GM18508 (cell line): Measurements from ENCODE around the gene GNS.

Experiments
- ATAC-seq: cut with Tn5 transposase; IDR thresholded peaks from one replicate; pipeline ENCODE4 v1.9.1; 2021; ENCODE audit warnings: moderate number of reproducible peaks; ENCODE audit not compliant: insufficient read depth, unreplicated experiment

GNS gene

DNA sequence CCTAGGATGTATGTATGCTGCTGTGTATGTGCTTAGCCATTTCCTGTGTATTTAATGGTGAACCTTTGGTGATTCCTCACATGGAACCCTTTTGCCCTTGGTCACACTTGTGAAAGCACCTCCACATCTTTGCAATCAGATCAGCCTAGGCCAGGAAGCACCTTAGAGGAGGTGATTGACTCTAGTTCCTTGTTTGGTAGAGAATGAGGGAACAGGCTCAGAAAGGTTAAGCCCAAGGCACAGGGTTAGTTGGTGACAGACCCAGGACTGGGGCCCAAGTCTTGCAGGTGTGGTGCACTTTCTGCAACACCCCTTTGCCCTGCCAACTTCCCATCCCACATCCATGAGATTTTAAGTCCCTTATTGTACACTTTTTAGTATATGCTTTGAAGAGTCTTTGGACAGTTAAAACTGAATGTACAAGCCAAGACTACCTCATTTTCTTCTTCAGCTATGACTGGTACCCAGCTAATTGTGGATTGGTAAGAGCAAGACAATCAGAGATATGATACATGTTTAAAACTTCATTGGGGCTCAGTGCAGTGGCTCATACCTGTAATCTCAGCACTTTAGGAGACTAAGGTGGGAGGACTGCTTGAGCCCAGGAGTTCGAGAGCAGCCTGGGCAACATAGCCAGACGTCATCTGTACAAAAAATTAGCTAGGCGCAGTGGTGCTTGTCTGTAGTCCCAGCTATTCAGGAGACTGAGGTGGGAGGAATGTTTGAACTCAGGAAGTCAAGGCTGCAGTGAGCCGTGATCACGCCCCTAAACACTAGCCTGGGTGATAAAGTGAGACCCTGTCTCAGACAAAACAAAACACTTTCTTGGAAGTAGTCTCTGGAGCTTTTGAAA is 77.8 kb downstream of the GNS start:
- no peak for ATAC-seq

GRCh38 chr12:64680235-64680634 is 79.0 kb downstream of the GNS start:
- no peak for ATAC-seq

DNA sequence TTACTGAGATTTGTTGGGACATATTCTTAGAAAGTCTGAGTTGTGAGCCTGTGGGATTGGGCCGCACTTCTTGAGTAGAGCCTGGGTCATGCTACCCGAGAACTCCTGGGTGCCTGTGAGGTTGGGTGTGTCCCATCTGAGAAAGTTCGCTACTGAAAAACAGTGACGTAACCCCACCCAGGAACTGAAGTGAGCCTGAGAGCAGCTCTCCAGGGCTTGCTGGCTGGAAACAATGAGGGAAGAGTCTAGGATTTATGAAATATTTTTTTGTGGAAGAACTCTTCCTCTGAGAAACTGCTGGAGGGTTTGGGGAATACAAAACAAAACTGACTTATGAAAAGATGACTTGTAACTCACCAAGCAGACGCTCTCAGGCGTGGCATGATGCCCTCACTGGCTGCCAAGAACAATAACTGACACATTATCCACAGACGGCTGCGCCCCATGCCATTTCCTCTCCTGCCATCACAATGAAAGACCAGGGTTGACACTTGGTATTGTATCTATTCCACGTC is 79.7 kb downstream of the GNS start:
- no peak for ATAC-seq

DNA sequence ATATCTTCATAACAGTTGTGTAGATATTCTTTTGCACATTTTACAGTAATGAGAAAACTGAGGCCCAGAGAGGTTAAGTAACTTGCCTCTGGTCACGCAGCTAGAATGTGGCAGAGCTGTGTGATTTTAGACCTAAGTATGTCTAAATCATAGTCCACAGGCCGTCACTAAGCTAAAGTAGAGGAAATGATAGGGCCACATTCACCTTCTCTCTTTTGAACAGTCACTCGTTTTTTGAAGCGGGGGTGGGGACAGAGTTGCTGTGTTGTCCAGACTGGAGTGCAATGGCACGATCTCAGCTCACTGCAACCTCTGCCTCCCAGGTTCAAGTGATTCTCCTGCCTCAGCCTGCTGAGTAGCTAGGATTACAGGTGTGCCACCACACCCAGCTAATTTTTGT is 80.4 kb downstream of the GNS start:
- no peak for ATAC-seq

GRCh38 chr12:64678248-64678647 is 81.0 kb downstream of the GNS start:
- no peak for ATAC-seq

GRCh38 chr12:64675795-64676194 is 83.4 kb downstream of the GNS start:
- ATAC-seq: no peak

DNA sequence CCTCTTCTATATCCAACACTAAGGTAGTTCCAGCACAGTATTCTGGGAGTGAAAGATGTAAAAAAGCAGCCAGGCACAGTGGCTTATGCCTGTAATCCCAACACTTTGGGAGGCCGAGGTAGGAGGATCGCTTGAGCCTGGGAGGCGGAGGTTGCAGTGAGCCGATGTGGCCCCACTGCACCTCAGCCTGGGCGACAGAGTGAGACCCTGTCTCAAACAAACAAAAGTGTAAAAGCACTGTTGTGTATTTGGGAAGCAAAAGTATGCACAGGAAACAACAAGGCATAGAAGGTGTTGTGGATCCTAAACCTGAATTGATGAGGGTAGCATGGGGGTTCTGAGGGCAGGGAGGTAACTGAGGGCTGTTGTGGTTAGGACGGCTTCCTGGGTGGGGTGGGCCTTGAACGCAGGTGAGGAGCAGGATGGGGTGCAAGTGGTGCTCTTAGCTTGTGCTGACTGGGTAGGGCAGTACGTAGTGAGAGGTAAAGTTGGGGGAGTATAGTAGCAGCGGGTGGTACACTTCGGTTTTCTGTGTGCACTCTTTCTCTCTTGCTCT is 84.8 kb downstream of the GNS start:
- no peak for ATAC-seq

GRCh38 chr12:64673490-64674169 is 85.6 kb downstream of the GNS start:
- ATAC-seq: no peak

DNA sequence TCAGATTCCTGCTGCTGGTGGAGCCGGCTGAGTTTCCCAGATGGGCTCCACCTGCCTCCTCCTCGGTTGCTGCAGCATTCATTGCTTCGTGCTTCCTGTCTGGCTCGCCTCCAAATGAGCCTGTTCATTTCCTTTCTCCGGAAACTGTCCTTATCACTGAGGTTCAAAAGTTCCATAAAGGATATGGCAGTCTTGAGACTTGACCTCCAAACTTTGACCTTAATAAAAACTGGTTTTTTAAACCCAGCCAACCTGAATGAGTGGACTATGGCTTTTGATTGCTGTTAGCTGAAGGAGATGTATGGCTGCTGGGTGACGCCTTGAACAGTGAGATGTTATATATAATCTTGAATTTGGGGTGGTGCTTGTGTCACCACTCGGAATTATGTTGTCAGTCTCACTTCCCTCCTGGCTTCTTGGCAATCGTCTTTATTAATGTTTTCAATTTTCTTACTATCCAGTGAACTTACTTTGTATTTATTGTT is 86.2 kb downstream of the GNS start:
- no peak for ATAC-seq

DNA sequence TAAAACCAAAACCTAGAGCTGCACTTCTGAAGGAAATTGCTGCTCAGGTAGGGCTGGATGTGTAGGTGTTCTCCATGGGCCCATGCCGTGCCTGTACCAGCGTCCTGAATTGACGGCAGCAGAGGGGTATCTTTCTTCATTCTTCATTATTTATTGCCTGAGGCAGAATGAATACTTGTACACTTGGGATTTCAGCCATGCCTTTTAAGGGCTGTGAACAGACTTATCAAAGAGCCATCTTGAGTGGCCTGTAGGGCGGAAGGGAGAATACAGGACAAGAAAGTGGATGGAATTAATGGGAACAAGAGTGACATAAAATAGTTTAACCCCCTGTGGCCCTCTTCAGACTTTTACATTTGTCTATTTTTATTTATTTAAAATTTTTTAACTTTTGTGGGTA is 87.5 kb downstream of the GNS start:
- no peak for ATAC-seq

- ATAC-seq: no peak
Observed at GRCh38 chr12:64670919-64671639, 88.1 kb downstream of the GNS start.

DNA sequence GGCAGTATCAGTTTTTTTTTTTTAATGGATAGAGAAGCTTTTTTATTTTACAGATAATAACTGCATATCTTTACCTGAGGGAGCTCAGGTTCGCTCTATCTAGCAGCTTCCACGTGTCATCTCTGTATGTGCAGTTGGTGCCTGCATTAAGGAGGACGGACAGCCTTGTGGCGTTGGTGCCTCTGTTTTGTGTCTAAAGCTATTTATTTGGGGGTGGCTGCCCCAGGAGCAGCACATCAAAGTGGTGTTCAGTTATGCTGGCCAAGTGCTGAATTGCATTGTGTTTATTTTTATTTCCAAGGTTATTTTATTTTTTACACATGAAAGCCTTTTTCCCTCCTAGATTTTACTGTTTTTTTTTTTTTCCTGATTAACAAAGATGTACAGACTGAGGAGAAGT is 89.2 kb downstream of the GNS start:
- ATAC-seq: no peak

DNA sequence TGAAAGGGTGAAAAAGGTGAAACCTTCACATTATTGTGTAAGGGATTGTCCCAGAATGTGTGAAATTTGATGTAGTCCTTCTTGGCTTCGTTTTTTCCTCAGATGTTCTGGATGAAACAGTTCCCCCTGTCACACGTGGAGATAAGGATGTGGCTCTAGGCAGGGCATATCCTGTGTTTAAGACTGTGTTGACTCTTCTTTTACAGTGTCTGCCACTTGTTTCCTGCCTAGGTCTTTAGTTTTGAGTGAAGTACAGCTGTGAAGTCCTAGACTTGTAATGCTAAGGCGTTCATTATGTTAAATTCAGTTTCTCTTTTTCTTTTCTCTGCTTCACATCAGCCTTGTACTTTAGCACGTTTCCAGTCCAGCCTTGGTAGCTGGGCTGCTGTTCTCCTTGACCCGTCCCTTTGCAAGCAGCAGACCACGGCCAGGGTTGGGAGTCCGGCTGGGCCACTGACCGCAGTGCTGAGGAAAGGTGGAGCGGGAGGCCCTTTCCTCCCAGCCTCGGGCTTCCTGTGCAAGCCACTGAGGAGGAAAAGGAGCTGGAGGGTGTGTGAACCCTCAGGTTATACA is 89.8 kb downstream of the GNS start:
- ATAC-seq: peak; percentile 58

- ATAC-seq: no peak
Observed at GRCh38 chr12:64667793-64668192, 91.4 kb downstream of the GNS start.

GRCh38 chr12:64666054-64666914 is 92.9 kb downstream of the GNS start:
- no peak for ATAC-seq

DNA sequence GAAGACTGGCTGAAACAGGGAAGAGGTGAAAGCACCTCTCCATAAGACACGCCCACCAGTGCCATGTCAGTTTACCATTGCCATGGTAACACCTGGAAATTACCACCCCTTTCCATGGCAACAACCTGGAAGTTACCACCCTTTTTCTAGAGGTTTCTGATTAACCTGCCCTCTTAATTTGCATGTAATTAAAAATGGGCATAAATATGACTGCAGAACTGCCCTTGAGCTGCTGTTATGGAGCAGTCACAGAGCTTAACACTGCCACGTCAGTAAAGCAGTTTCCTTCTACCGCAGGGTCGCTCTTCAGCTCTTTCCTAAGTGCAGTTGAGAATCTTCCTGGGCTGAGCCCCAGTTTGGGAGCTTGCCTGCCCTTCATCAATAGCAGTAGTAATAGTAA is 93.7 kb downstream of the GNS start:
- ATAC-seq: no peak
